IMR-90 (cell line): ENCODE results near the gene GATA1. TPM values are rescaled to one million over a fixed set of nuclear protein-coding genes. Genes with fewer than 3 reads are reported as not detected.

Source experiments
- ATAC-seq: fragments of 200-7000 bp; cut with Tn5 transposase; 2 replicates; pipeline ENCODE4 v1.9.1; 2020; ENCODE audit warnings: low read depth, mild to moderate bottlenecking, moderate library complexity
- BruUV-seq: library from RNA; stranded (reverse); fragments of 400-500 nt; replicated peaks from 2 replicates; lab custom pipeline; 2021; lab: Mats Ljungman, UMichigan
- CTCF ChIA-PET: fragments of 300-600 bp; formaldehyde crosslinking; extraction: SDS; loops from one replicate; lab custom pipeline; 2021; ENCODE audit warnings: antibody characterized with exemption; lab: Yijun Ruan, JAX
- POLR2A ChIA-PET: fragments of 300-600 bp; sonication (Branson Sonifier 250); formaldehyde crosslinking; loops from one replicate; lab custom pipeline; 2022; ENCODE audit warnings: antibody characterized with exemption; ENCODE audit not compliant: unreplicated experiment; lab: Charles Lee
- DNase-seq: peaks from one replicate; pipeline ENCODE4 v3.0.0; 2013
- H2AFZ ChIP-seq: replicated peaks from 2 replicates; pipeline ENCODE3; 2013; ENCODE audit warnings: low read length, mild to moderate bottlenecking; ENCODE audit not compliant: poor library complexity
- H2AK5ac ChIP-seq: 2 replicates; pipeline ENCODE4 v1.6.1; 2013; ENCODE audit warnings: low read depth, low read length, inconsistent platforms
- H2AK9ac ChIP-seq: replicated peaks from 2 replicates; pipeline ENCODE3; 2013; ENCODE audit warnings: mild to moderate bottlenecking, low read depth, low read length, moderate library complexity; ENCODE audit not compliant: poor library complexity
- H2BK120ac ChIP-seq: 2 replicates; pipeline ENCODE4 v1.6.1; 2013; ENCODE audit warnings: low read depth, low read length, inconsistent platforms
- H2BK15ac ChIP-seq: 3 replicates; pipeline ENCODE4 v1.6.1; 2013; ENCODE audit warnings: low read depth, low read length, inconsistent platforms
- H2BK20ac ChIP-seq: 2 replicates; pipeline ENCODE4 v1.6.1; 2013; ENCODE audit warnings: low read depth, mild to moderate bottlenecking, inconsistent platforms, low read length, moderate library complexity
- H2BK5ac ChIP-seq: 2 replicates; pipeline ENCODE4 v1.6.1; 2013; ENCODE audit warnings: mild to moderate bottlenecking, low read depth, low read length, inconsistent platforms; ENCODE audit not compliant: poor library complexity, severe bottlenecking
- H3K14ac ChIP-seq: replicated peaks from 2 replicates; pipeline ENCODE4 v1.6.1; 2013; ENCODE audit warnings: low read depth, low read length, inconsistent platforms
- H3K18ac ChIP-seq: 2 replicates; pipeline ENCODE4 v1.6.1; 2013; ENCODE audit warnings: low read depth, low read length, control low read depth
- H3K23ac ChIP-seq: 2 replicates; pipeline ENCODE4 v1.6.1; 2013; ENCODE audit warnings: low read depth, low read length, inconsistent platforms
- H3K27ac ChIP-seq: 2 replicates; pipeline ENCODE4 v1.5.1; 2013; ENCODE audit warnings: mild to moderate bottlenecking, control low read depth, low read length; ENCODE audit not compliant: insufficient read depth
- H3K27me3 ChIP-seq: 2 replicates; pipeline ENCODE4 v1.6.1; 2013; ENCODE audit warnings: low read length; ENCODE audit not compliant: control insufficient read depth, insufficient read depth
- H3K36me3 ChIP-seq: 2 replicates; pipeline ENCODE4 v1.6.1; 2013; ENCODE audit warnings: low read length, mixed read lengths; ENCODE audit not compliant: control insufficient read depth, insufficient read depth
- H3K4ac ChIP-seq: 2 replicates; pipeline ENCODE4 v1.6.1; 2013; ENCODE audit warnings: low read depth, low read length, inconsistent platforms
- H3K4me1 ChIP-seq: 2 replicates; pipeline ENCODE4 v1.6.1; 2013; ENCODE audit warnings: low read length, mixed read lengths; ENCODE audit not compliant: control insufficient read depth, insufficient read depth
- H3K4me2 ChIP-seq: 2 replicates; pipeline ENCODE4 v1.6.1; 2013; ENCODE audit warnings: low read depth, mild to moderate bottlenecking, control low read depth, low read length, moderate library complexity
- H3K4me3 ChIP-seq: 2 replicates; pipeline ENCODE4 v1.5.1; 2013; ENCODE audit warnings: low read depth, mild to moderate bottlenecking, control low read depth, low read length, moderate library complexity; ENCODE audit not compliant: insufficient read depth
- H3K56ac ChIP-seq: 2 replicates; pipeline ENCODE4 v1.6.1; 2013; ENCODE audit warnings: low read length, inconsistent platforms; ENCODE audit not compliant: insufficient read depth; ENCODE audit errors: extremely low read depth
- H3K79me1 ChIP-seq, 2 experiments: 2 replicates each; pipeline ENCODE4 v1.6.1; 2013; ENCODE audit warnings: low read length in 2 of 2, inconsistent platforms in 1 of 2, low read depth in 1 of 2
- H3K9ac ChIP-seq: 2 replicates; pipeline ENCODE4 v1.6.1; 2013; ENCODE audit warnings: low read depth, low read length, control low read depth
- H3K9me1 ChIP-seq: 2 replicates; pipeline ENCODE4 v1.6.1; 2013; ENCODE audit warnings: low read length, inconsistent platforms; ENCODE audit not compliant: insufficient read depth
- H3K9me3 ChIP-seq: 2 replicates; pipeline ENCODE4 v1.6.1; 2013; ENCODE audit warnings: low read length; ENCODE audit not compliant: control insufficient read depth, insufficient read depth
- H4K20me1 ChIP-seq: 2 replicates; pipeline ENCODE4 v1.6.1; 2013; ENCODE audit warnings: low read length, inconsistent platforms; ENCODE audit not compliant: insufficient read depth
- H4K5ac ChIP-seq: 2 replicates; pipeline ENCODE4 v1.6.1; 2013; ENCODE audit warnings: mild to moderate bottlenecking, low read depth, low read length, control low read depth
- H4K8ac ChIP-seq, 2 experiments: 2 replicates each; pipeline ENCODE4 v1.6.1; 2013; ENCODE audit warnings: low read depth in 2 of 2, low read length in 2 of 2, control low read depth in 1 of 2, inconsistent platforms in 1 of 2
- H4K91ac ChIP-seq: 2 replicates; pipeline ENCODE4 v1.6.1; 2013; ENCODE audit warnings: low read depth, low read length, inconsistent platforms; ENCODE audit not compliant: insufficient read depth
- CEBPB ChIP-seq: IDR thresholded peaks from 2 replicates; pipeline ENCODE4 v1.6.1; 2012; ENCODE audit warnings: low read depth, low read length, improper control_type of control experiment
- MXI1 ChIP-seq: IDR thresholded peaks from 2 replicates; pipeline ENCODE4 v1.6.1; 2012; ENCODE audit warnings: low read depth, mild to moderate bottlenecking, low read length, moderate library complexity, borderline replicate concordance
- POLR2A ChIP-seq: IDR thresholded peaks from 2 replicates; pipeline ENCODE4 v1.6.1; 2012; ENCODE audit warnings: mild to moderate bottlenecking, low read depth, low read length
- RFX5 ChIP-seq: IDR thresholded peaks from 2 replicates; pipeline ENCODE4 v1.8.0; 2012; ENCODE audit warnings: low read depth, mild to moderate bottlenecking, low read length, moderate library complexity
- WGBS, 2 experiments: methylation state at CpG; one replicate each; pipeline versions ENCODE4 v1.1.5 to v1.1.7; 2013; ENCODE audit warnings: missing lambda C conversion rate in 2 of 2; ENCODE audit not compliant: insufficient read length in 1 of 2; ENCODE audit errors: extremely low coverage in 2 of 2; 5-methylcytosine and 5-hydroxymethylcytosine counted together
- dilution Hi-C: fragments of 300-500 bp; cut with HindIII; formaldehyde crosslinking; loops from one replicate; pipeline ENCODE4 v1.14.3; 2018; ENCODE audit warnings: low sequenced_read_pairs; ENCODE audit not compliant: unreplicated experiment
- in situ Hi-C: fragments of 300-500 bp; cut with MboI; formaldehyde crosslinking; loops from 3 replicates; pipeline ENCODE4 v1.14.3; 2019; ENCODE audit warnings: low sequenced_read_pairs, inconsistent platforms, mixed read lengths
- intact Hi-C: fragments of 100-400 bp; cut with micrococcal nuclease; formaldehyde crosslinking; loops from 2 replicates; pipeline ENCODE4 v1.10.0; 2022
- polyA plus RNA-seq, 3 experiments: library from polyadenylated mRNA; depleted of rRNA; stranded (reverse); fragments of >200 nt; gene quantifications; 2 replicates each; pipeline ENCODE4 v1.2.3, GENCODE V29; 2012; ENCODE audit warnings: low replicate concordance in 1 of 3
- total RNA-seq: library from RNA; depleted of rRNA; stranded (reverse); fragments of >200 nt; gene quantifications from 2 replicates; pipeline ENCODE4 v1.2.3, GENCODE V29; 2012

Gene GATA1
- total and polyA plus RNA-seq, 2 of the 4 experiments (the other 2 are of a cell fraction): not detected

GRCh38 chrX:48798318-48798717 is 11.9 kb downstream of the GATA1 start:
- H3K4me3 ChIP-seq: no peak overlapping the region
- H4K5ac ChIP-seq: no peak overlapping the region
- WGBS, 2 experiments: no CpG with 5 or more reads among the region's 2 CpGs
- H3K4me1 ChIP-seq: peaks cover 3% of the 10 kb centered on the region
- no peak overlapping the region for H2AK9ac ChIP-seq
- no peak overlapping the region for H3K23ac ChIP-seq
- TF ChIP-seq POLR2A: no peak
- TF ChIP-seq CEBPB: no peak
- no peak for TF ChIP-seq MXI1
- no peak for TF ChIP-seq RFX5
- H3K56ac ChIP-seq: no peak overlapping the region
- no peak overlapping the region for H2BK120ac ChIP-seq
- DNase-seq (no peak), ATAC-seq (no peak)
- H3K27me3 ChIP-seq: peaks cover 3% of the 10 kb centered on the region; the same call in 1 of the 2 replicates
- H4K20me1 ChIP-seq: no peaks in the 10 kb centered on the region
- no peak overlapping the region for H2BK15ac ChIP-seq
- H3K18ac ChIP-seq: no peak overlapping the region
- no peak overlapping the region for H2AK5ac ChIP-seq
- H2BK5ac ChIP-seq: no peak overlapping the region
- H3K79me1 ChIP-seq: peaks cover 0 to 13% of the 10 kb centered on the region in 2 experiments; a peak in 1 of 4 replicates
- no peak overlapping the region for H3K9ac ChIP-seq
- no peak overlapping the region for H4K8ac ChIP-seq
- no peak overlapping the region for H2AFZ ChIP-seq
- ChIA-PET CTCF (interaction anchor here (0.6 kb wide), 1 partner anchor 9 kb away, joined by 4 read pairs; no protein-coding TSS in a partner anchor), POLR2A (no interaction called here)
- H4K91ac ChIP-seq: no peak overlapping the region
- BruUV-seq: no TSS peak
- H3K4me2 ChIP-seq: no peak overlapping the region
- H3K4ac ChIP-seq: no peak overlapping the region
- H3K9me1 ChIP-seq: peaks cover 16% of the 10 kb centered on the region; the same call in 1 of the 2 replicates
- no peak overlapping the region for H3K27ac ChIP-seq
- no peaks in the 10 kb centered on the region for H3K36me3 ChIP-seq
- H3K9me3 ChIP-seq: no peaks in the 10 kb centered on the region
- no peak overlapping the region for H3K14ac ChIP-seq
- H2BK20ac ChIP-seq: no peak overlapping the region
- dilution Hi-C loops: no loop called here
- intact Hi-C loops: no loop called here
- in situ Hi-C loops: no loop called here
